K562 (cell line): ENCODE results near the gene C10orf71. TPM values are rescaled to one million over a fixed set of nuclear protein-coding genes. Genes with fewer than 3 reads are reported as not detected.

Experiments used
- ATAC-seq: fragments of 200-7000 bp; cut with Tn5 transposase; 3 replicates; pipeline ENCODE4 v1.9.1; 2020; ENCODE audit warnings: moderate library complexity
- BruUV-seq: library from RNA; stranded (reverse); fragments of 400-500 nt; replicated peaks from 2 replicates; lab custom pipeline; 2021; lab: Mats Ljungman, UMichigan
- CTCF ChIA-PET: fragments of 300-600 bp; formaldehyde crosslinking; extraction: SDS; loops from one replicate; lab custom pipeline; 2021; ENCODE audit warnings: low intra/inter-chr PET ratio; lab: Yijun Ruan, JAX
- POLR2A ChIA-PET: fragments of 300-600, 350-650 bp; sonication (Branson Sonifier 250); formaldehyde crosslinking; extraction: SDS; loops from one replicate; lab custom pipeline; 2021; ENCODE audit warnings: antibody characterized with exemption, inconsistent platforms; lab: Yijun Ruan, JAX
- DNase-seq, 4 experiments: peaks; one replicate each; pipeline versions ENCODE4 v3.0.0 to v3.0.0-alpha.2; 2011 to 2018; ENCODE audit warnings: low spot score in 3 of 4, mixed read lengths in 3 of 4; ENCODE audit errors: extremely low read depth in 1 of 4
- FAIRE-seq: peaks from 2 replicates; lab custom pipeline; 2011; peaks lifted over from hg19 to GRCh38; lab: Jason Lieb, UNC
- H2AFZ ChIP-seq: 2 replicates; pipeline ENCODE4 v1.6.0; 2011; ENCODE audit warnings: low read depth, low read length, control low read depth, inconsistent platforms
- H3K27ac ChIP-seq: fragments of 200-600 bp; 3 replicates; pipeline ENCODE4 v1.8.0; 2011; ENCODE audit warnings: low read depth, mild to moderate bottlenecking, control low read depth, inconsistent platforms, low read length, moderate library complexity, mixed read lengths; ENCODE audit errors: extremely low read depth
- H3K27me3 ChIP-seq, 2 experiments: fragments of 300-600 bp in 1 of 2; 2 replicates in 1 of 2; 3 replicates in 1 of 2; pipeline versions ENCODE4 v1.6.0 to v1.8.0; 2011; ENCODE audit warnings: inconsistent platforms in 2 of 2, low read length in 2 of 2, mild to moderate bottlenecking in 1 of 2, mixed read lengths in 1 of 2, moderate library complexity in 1 of 2; ENCODE audit not compliant: control insufficient read depth in 2 of 2, insufficient read depth in 2 of 2
- H3K36me3 ChIP-seq: fragments of 300-600 bp; 3 replicates; pipeline ENCODE4 v1.8.0; 2011; ENCODE audit warnings: mild to moderate bottlenecking, low read length, inconsistent platforms; ENCODE audit not compliant: control insufficient read depth, insufficient read depth
- H3K4me1 ChIP-seq, 2 experiments: fragments of 200-600 bp in 1 of 2; replicated peaks in 1 of 2; 2 replicates in 1 of 2; 3 replicates in 1 of 2; pipeline versions ENCODE4 v1.5.1 to v1.8.0; 2011; ENCODE audit warnings: inconsistent platforms in 2 of 2, low read length in 2 of 2, mild to moderate bottlenecking in 1 of 2, mixed read lengths in 1 of 2, moderate library complexity in 1 of 2; ENCODE audit not compliant: control insufficient read depth in 2 of 2, insufficient read depth in 2 of 2
- H3K4me2 ChIP-seq: 2 replicates; pipeline ENCODE4 v1.6.1; 2011; ENCODE audit warnings: low read length, control low read depth, inconsistent platforms, mixed read lengths; ENCODE audit not compliant: insufficient read depth
- H3K4me3 ChIP-seq: fragments of 200-600 bp; sonication (generic), shearing (Covaris generic); 2 replicates; pipeline ENCODE4 v1.5.1; 2016; ENCODE audit warnings: control low read depth, inconsistent platforms
- H3K79me2 ChIP-seq: fragments of 200-600 bp; 3 replicates; pipeline ENCODE4 v1.8.0; 2011; ENCODE audit warnings: low read length, inconsistent platforms; ENCODE audit not compliant: control insufficient read depth, insufficient read depth
- H3K9ac ChIP-seq, 2 experiments: 2 replicates each; pipeline versions ENCODE4 v1.6.0 to v1.6.1; 2011; ENCODE audit warnings: low read depth in 2 of 2, low read length in 2 of 2, control low read depth in 1 of 2, inconsistent platforms in 1 of 2, mild to moderate bottlenecking in 1 of 2, mixed read lengths in 1 of 2; ENCODE audit not compliant: insufficient read depth in 1 of 2
- H3K9me1 ChIP-seq: one replicate; pipeline ENCODE4 v1.6.0; 2011; ENCODE audit warnings: inconsistent platforms, mild to moderate bottlenecking, low read length, moderate library complexity; ENCODE audit not compliant: control insufficient read depth, insufficient read depth
- H3K9me3 ChIP-seq: replicated peaks from 2 replicates; pipeline ENCODE4 v1.5.1; 2011; ENCODE audit warnings: low read depth, low read length, inconsistent platforms; ENCODE audit not compliant: control insufficient read depth, insufficient read depth
- H4K20me1 ChIP-seq: replicated peaks from 2 replicates; pipeline ENCODE4 v1.6.1; 2011; ENCODE audit warnings: low read length, inconsistent platforms, mixed read lengths; ENCODE audit not compliant: control insufficient read depth, insufficient read depth
- HMGN3 ChIP-seq: IDR thresholded peaks from 2 replicates; pipeline ENCODE4 v1.6.1; 2011; ENCODE audit warnings: borderline replicate concordance, low read depth, mild to moderate bottlenecking, mixed read lengths, low read length; ENCODE audit not compliant: insufficient read length; ENCODE audit errors: extremely low read depth
- NCOA4 ChIP-seq: fragments of 450-650 bp; IDR thresholded peaks from 2 replicates; pipeline ENCODE4 v1.6.1; 2018; ENCODE audit warnings: mild to moderate bottlenecking; ENCODE audit not compliant: partially characterized antibody
- PHTF2 ChIP-seq: fragments of 250-450 bp; sonication (Bioruptor Pico); IDR thresholded peaks from 2 replicates; pipeline ENCODE4 v1.5.0; 2021; ENCODE audit warnings: mild to moderate bottlenecking
- SPI1 ChIP-seq: IDR thresholded peaks from 2 replicates; pipeline ENCODE4 v1.6.1; 2011; ENCODE audit warnings: low read depth, low read length, control low read depth, borderline replicate concordance
- TEAD2 ChIP-seq: fragments of 450-650 bp; IDR thresholded peaks from 2 replicates; pipeline ENCODE4 v1.6.1; 2016; ENCODE audit warnings: missing genetic modification characterization, control low read depth, missing compliant biosample characterization
- ZNF444 ChIP-seq: fragments of 250-450 bp; sonication (Bioruptor Pico); IDR thresholded peaks from 2 replicates; pipeline ENCODE4 v1.4.0; 2020; ENCODE audit warnings: mild to moderate bottlenecking, moderate library complexity
- WGBS: fragments of 100-300 bp; shearing (Covaris generic); methylation state at CpG from one replicate; pipeline ENCODE4 v1.1.6; 2016; ENCODE audit warnings: low coverage, mixed read lengths; ENCODE audit not compliant: insufficient coverage; ENCODE audit errors: missing lambda C conversion rate; 5-methylcytosine and 5-hydroxymethylcytosine counted together
- in situ Hi-C: fragments of 300-500 bp; cut with MboI; formaldehyde crosslinking; loops from 4 replicates; pipeline ENCODE4 v1.15.0; 2018; ENCODE audit warnings: inconsistent platforms, mixed read lengths
- intact Hi-C: fragments of 100-400 bp; cut with micrococcal nuclease; formaldehyde crosslinking; loops from 2 replicates; pipeline ENCODE4 v1.14.2; 2022
- polyA plus RNA-seq, 8 experiments: library from polyadenylated mRNA; depleted of rRNA in 4 of 8; stranded (reverse) in 5 of 8; unstranded in 3 of 8; fragments of >200 nt; fragmentation: Nextera tagmentation in 2 of 8; fragmentation: Illumina TruSeq in 1 of 8; extraction: Ambion mirVana in 2 of 8; extraction: Trizol in 1 of 8; gene quantifications; 2 replicates each; pipeline versions ENCODE4 v1.2.1 to v1.2.3, GENCODE V29; 2011 to 2014; ENCODE audit warnings: inconsistent platforms in 1 of 8, missing spikeins in 1 of 8
- total RNA-seq, 7 experiments: library from RNA; depleted of rRNA in 6 of 7; stranded (reverse); fragments of >200 nt in 6 of 7; fragmentation: Illumina TruSeq in 2 of 7; extraction: Trizol in 2 of 7; gene quantifications; 2 replicates each; pipeline versions ENCODE4 v1.2.1 to v1.2.3, GENCODE V29; 2011 to 2021; ENCODE audit warnings: low replicate concordance in 1 of 7
- TF ChIP-seq, protein P1 (sequence below): fragments of 250-450 bp; sonication (Bioruptor Pico); IDR thresholded peaks from 2 replicates; pipeline ENCODE4 v1.8.0; 2022; ENCODE audit warnings: inconsistent platforms, mild to moderate bottlenecking, moderate library complexity, borderline replicate concordance
- TF ChIP-seq, protein P2 (sequence below): IDR thresholded peaks from 2 replicates; pipeline ENCODE4 v1.6.1; 2012; ENCODE audit warnings: low read depth, low read length, improper control_type of control experiment, borderline replicate concordance

Gene C10orf71
- total and polyA plus RNA-seq, 9 of the 15 experiments (the other 6 are each of a cell fraction or from before 2014, with no cell fraction given), result 0.06 to 4.5 (median 1.3) TPM

DNA sequence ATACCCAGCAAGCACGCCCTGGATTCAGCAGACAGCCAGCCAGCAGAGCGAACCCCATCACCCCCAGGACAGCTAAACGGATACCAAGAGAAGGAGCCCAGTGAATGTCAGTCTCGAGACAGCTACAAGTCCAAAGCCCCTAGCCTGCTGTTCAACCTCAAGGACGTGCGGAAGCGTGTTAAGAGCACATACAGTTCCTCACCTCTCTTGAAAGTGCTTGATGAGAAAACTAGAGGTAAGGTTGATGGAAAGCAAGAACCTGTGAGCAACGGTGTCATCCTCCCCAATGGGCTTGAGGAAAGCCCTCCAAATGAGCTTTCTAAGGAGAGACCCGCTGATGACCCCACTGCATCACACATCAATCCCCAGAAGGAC, 24.9 kb downstream of the C10orf71 start:
- no peaks in the 10 kb centered on the region for H4K20me1 ChIP-seq
- ATAC-seq (no peak), DNase-seq (no peak), FAIRE-seq (no peak)
- no peaks in the 10 kb centered on the region for H3K27me3 ChIP-seq
- in situ Hi-C loops (no loop called here), intact Hi-C loops (no loop called here)
- BruUV-seq, result no TSS peak
- peaks cover 21% of the 10 kb centered on the region; the same call in 2 of the 3 replicates for H3K36me3 ChIP-seq
- TF ChIP-seq TEAD2 (tag) (no peak), SPI1 (no peak), PHTF2 (CRISPR knock-in tag) (no peak), NCOA4 (no peak), ZNF444 (no peak), HMGN3 (no peak)
- TF ChIP-seq, protein P1, sequence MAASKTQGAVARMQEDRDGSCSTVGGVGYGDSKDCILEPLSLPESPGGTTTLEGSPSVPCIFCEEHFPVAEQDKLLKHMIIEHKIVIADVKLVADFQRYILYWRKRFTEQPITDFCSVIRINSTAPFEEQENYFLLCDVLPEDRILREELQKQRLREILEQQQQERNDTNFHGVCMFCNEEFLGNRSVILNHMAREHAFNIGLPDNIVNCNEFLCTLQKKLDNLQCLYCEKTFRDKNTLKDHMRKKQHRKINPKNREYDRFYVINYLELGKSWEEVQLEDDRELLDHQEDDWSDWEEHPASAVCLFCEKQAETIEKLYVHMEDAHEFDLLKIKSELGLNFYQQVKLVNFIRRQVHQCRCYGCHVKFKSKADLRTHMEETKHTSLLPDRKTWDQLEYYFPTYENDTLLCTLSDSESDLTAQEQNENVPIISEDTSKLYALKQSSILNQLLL, result no peak
- TF ChIP-seq, protein P2, sequence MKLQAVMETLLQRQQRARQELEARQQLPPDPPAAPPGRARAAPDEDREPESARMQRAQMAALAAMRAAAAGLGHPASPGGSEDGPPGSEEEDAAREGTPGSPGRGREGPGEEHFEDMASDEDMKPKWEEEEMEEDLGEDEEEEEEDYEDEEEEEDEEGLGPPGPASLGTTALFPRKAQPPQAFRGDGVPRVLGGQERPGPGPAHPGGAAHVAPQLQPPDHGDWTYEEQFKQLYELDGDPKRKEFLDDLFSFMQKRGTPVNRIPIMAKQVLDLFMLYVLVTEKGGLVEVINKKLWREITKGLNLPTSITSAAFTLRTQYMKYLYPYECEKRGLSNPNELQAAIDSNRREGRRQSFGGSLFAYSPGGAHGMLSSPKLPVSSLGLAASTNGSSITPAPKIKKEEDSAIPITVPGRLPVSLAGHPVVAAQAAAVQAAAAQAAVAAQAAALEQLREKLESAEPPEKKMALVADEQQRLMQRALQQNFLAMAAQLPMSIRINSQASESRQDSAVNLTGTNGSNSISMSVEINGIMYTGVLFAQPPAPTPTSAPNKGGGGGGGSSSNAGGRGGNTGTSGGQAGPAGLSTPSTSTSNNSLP, result no peak
- WGBS, result 57% methylated on average over 9 of the region's 9 CpGs
- no peaks in the 10 kb centered on the region for H3K9me1 ChIP-seq
- H3K27ac ChIP-seq, result no peak overlapping the region
- no peaks in the 10 kb centered on the region for H3K9me3 ChIP-seq
- H3K9ac ChIP-seq, result no peak overlapping the region
- no peak overlapping the region for H3K4me3 ChIP-seq
- no peak overlapping the region for H2AFZ ChIP-seq
- no peak overlapping the region for H3K4me2 ChIP-seq
- H3K4me1 ChIP-seq, result no peaks in the 10 kb centered on the region; a peak in 1 of 5 replicates
- POLR2A ChIA-PET, result interaction anchor here (1.1 to 1.7 kb wide), 3 partner anchors 16 to 27 kb away, joined by 3 to 7 read pairs (median 4); no protein-coding TSS in a partner anchor
- no peaks in the 10 kb centered on the region for H3K79me2 ChIP-seq
- CTCF ChIA-PET, result no interaction called here
